Stimulated activated CD8-positive, alpha-beta memory T cell treated with anti-CD3 and anti-CD28 coated beads, Interleukin-4, amount 100 ng/mL, for 24 hours (primary cell): Measurements from ENCODE around the gene FOLR2.
"Not testable (repeated sequence)": the region's sequence is repeated elsewhere in the genome, so short reads cannot be mapped to it uniquely, and the experiment has no call there.

Experiments
- DNase-seq: peaks from one replicate; pipeline ENCODE4 v3.0.0-alpha.2; 2020; ENCODE audit warnings: low read depth

FOLR2 gene

DNA sequence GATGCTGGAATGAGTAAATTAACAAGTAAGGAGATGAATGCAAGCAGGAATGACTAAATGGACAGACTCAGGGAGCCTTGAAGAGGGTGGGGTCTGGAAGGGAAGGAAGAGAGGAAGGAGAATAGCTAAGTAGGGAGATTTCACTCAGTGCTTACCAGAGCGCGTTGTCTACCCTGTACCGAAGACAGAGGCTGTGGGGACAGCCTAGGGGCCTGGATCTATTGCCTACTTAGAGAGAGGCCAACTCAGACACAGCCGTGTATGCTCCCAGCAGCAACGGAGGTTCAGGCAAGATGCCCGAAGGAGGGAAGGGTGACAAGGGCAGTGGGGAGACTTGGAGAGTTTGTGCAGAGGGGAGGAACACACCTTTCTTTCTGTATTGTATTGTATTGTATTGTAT is at the start of gene FOLR2:
Gene FOLR2 (plus strand): TSS at position 157 of the 400 bp plus-strand sequence. CDS start 1,791 bp downstream, outside the sequence.
- DNase-seq = no peak

- not testable (repeated sequence) for DNase-seq
These were observed 47.5 kb upstream of the FOLR2 start for GRCh38 chr11:72169046-72169555.

DNA sequence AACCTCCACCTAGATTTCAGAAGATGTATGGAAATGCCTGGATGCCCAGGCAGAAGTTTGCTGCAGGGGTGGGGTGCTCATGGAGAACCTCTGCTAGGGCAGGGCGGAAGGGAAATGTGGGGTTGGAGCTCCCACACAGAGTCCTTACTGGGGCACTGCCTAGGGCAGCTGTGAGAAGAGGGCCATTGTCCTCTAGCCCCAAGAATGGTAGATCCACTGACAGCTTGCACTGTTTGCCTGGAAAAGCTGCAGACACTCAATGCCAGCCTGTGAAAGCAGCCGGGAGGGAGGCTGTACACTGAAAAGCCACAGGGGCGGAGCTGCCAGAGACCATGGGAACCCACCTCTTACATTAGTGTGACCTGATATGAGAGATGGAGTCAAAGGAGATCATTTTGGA is 46.8 kb upstream of the FOLR2 start:
- DNase-seq = not testable (repeated sequence)

DNA sequence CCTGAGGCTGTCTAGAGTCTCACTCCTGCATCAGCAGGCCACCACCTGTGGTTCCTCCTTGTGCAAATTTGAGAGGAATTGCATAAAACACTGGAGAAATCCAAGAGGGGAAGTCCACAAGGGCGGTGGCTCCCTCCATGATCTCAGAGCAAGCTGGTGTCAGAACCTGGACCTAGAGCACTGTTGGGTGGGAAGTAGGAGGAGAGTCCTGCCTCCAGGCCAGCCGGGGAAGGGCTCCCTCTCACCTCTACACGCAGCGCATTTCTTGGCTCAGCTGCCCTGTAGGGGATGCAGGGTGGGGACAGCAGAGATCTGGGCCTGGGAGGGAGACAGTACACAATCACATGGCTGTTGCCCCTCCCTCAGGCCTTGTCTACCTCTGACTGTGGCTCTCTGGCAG is 44.6 kb upstream of the FOLR2 start:
- DNase-seq = not testable (repeated sequence)

GRCh38 chr11:72173291-72173690 is 43.3 kb upstream of the FOLR2 start:
- DNase-seq = no peak

- DNase-seq = no peak
These were observed 42.1 kb upstream of the FOLR2 start for GRCh38 chr11:72174302-72175070.

DNA sequence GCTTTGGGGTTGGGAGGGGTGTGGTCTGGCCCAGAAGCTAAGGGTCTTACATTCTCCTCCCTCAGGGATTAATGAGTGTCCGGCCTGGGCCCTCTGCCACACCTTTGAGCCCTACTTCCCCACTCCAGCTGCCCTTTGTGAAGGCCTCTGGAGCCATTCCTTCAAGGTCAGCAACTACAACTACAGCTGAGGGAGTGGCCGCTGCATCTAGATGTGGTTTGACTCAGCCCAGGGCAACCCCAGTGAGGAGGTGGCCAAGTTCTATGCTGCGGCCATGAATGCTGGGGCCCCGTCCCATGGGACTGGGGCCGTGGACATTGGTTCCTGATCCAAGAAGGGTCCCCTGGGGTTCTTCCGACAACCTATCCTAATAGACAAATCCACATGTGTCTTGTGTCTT is 38.9 kb upstream of the FOLR2 start:
- DNase-seq = no peak

GRCh38 chr11:72179049-72179803 is 37.4 kb upstream of the FOLR2 start:
- DNase-seq = no peak

GRCh38 chr11:72179804-72180396 is 36.7 kb upstream of the FOLR2 start:
- DNase-seq = no peak

- DNase-seq = not testable (repeated sequence)
These were observed 35.6 kb upstream of the FOLR2 start for GRCh38 chr11:72180892-72181552.

DNA sequence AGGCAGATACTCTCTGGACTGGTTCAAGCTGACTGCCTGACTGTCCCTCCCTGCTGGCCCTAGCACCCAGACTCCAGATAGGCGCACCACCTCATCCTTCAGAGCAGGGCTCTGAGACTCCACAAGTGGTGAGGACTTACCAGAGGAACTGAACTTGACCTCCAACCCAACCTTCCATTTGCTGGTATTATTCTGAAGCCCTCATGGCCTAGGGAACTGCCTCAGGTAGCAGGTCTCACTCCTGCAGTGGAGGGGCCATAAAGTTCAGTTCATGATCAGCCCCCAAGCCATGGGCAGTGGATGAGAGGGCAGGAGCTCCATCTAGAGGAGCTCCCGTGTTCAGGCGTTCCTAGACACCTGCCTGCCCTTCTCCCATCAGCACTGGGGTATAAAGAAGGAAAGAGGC is 35.0 kb upstream of the FOLR2 start:
- DNase-seq = not testable (repeated sequence)

DNA sequence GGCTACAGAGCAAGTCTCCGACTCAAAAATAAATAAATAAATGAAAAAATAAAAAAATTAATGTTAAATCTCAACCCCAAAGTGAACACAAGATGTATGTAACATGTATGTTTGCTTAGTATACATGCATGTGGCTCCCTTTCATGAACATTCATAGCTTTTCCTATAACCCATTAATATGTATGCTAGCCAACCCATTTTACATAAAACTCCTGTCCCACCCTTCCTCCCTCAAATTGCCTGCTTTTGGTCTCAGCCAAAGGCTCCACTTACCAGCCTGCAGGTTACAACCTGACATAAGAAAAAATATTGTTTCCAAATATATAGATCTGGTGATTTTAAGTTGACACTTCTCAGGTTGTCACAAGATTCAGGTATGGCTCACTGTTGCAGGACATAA is 28.3 kb upstream of the FOLR2 start:
- no peak for DNase-seq

- no peak for DNase-seq
These were observed 26.9 kb upstream of the FOLR2 start for GRCh38 chr11:72189455-72190250.

GRCh38 chr11:72190631-72191071 is 25.9 kb upstream of the FOLR2 start:
- DNase-seq = no peak

DNA sequence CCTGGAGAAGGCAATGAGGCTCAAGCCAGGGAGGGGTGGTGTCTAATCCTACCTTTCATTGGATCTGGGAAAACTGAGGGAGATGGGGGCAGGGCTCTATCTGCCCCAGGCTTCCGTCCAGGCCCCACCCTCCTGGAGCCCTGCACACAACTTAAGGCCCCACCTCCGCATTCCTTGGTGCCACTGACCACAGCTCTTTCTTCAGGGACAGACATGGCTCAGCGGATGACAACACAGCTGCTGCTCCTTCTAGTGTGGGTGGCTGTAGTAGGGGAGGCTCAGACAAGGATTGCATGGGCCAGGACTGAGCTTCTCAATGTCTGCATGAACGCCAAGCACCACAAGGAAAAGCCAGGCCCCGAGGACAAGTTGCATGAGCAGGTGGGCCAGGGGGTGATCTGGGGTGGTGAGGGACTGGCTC is 24.6 kb upstream of the FOLR2 start, which contains the start of gene FOLR1:
Gene FOLR1 (plus strand): TSS at position 180 of the 421 bp plus-strand sequence. CDS start 34 bp downstream, at position 214.
- no peak for DNase-seq

GRCh38 chr11:72195518-72196270 is 20.9 kb upstream of the FOLR2 start:
- no peak for DNase-seq

- DNase-seq = not testable (repeated sequence)
These were observed 15.1 kb upstream of the FOLR2 start for GRCh38 chr11:72201445-72201844.

DNA sequence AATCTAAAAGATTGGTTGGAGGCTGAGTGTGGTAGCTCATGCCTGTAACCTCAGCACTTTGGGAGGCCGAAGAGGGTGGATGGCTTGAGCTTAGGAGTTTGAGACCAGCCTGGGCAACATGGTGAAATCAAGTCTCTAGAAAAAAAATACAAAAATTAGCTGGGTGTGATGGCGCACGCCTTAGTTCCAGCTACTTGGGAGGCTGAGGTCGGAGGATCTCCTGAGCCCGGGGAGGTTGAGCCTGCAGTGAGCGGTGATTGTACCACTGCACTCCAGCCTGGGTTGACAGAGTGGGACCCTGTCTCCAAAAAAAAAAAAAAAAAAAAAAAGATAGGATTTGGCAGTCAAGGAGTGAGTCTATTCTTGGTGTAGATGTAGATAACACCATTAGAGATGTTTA is 14.0 kb upstream of the FOLR2 start:
- no peak for DNase-seq

DNA sequence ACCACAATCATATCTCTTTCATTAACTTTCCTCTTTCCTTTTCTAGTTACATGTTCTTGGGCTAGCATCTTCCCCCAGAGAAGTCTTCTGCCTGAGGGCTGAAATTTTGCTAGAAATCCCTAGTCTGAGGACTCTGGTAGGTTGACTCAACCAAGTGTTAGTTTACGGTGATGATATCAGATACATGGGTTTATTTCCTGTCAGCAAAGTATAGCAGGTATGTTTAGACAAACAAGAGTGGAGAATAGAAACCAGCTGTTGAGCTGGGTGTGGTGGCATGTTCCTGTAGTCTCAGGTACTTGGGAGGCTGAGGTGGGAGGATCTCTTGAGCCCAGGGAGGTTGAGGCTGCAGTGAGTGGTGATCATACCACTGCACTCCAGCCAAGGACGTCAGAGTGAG is 13.4 kb upstream of the FOLR2 start:
- DNase-seq = no peak

- DNase-seq = no peak
These were observed 11.7 kb upstream of the FOLR2 start for GRCh38 chr11:72204886-72205285.
